ENCODE data around the gene TNFRSF18. TPM values are rescaled to one million over a fixed set of nuclear protein-coding genes. Genes with fewer than 3 reads are reported as not detected.

The TNFRSF18 gene
- total RNA-seq, 4 donors from 2014 or later, result 0.49 to 0.67 TPM; not detected in 2

GRCh38 chr1:1165900-1166421 is 40.4 kb downstream of the TNFRSF18 start:
- 80 to 83% methylated on average over 19 to 22 of the region's 23 CpGs for WGBS, 2 donors
- peaks cover 7 to 19% of the 10 kb centered on the region in 2 donors for H3K4me1 ChIP-seq
- H3K27me3 ChIP-seq, result no peaks in the 10 kb centered on the region
- no peak for DNase-seq
- no peak overlapping the region for H3K27ac ChIP-seq
- intact Hi-C loops (cut with DNase I), result no loop called here
- no peak overlapping the region for H3K4me3 ChIP-seq (replicated peaks in 1 of 3)
- no peak for TF ChIP-seq CTCF (IDR thresholded peaks at IDR 0.05)
- no peaks in the 10 kb centered on the region for H3K9me3 ChIP-seq
- no peaks in the 10 kb centered on the region for H3K36me3 ChIP-seq

- Histone ChIP-seq H3K36me3 (no peaks in the 10 kb centered on the region), H3K4me1 (peaks cover 7 to 19% of the 10 kb centered on the region in 2 donors), H3K4me3 (replicated peaks in 1 of 3) (no peak overlapping the region), H3K27me3 (no peaks in the 10 kb centered on the region), H3K27ac (no peak overlapping the region), H3K9me3 (no peaks in the 10 kb centered on the region)
- intact Hi-C loops (cut with DNase I), result no loop called here
- TF ChIP-seq CTCF (IDR thresholded peaks at IDR 0.05), result no peak
- TF ChIP-seq POLR2A (IDR thresholded peaks at IDR 0.05), result no peak
- 80 to 81% methylated on average over 4 of the region's 12 CpGs for WGBS, 2 donors
- DNase-seq, result no peak
Observed at GRCh38 chr1:1165485-1165884, 40.9 kb downstream of the TNFRSF18 start.

- TF ChIP-seq CTCF (IDR thresholded peaks at IDR 0.05) (no peak), POLR2A (IDR thresholded peaks at IDR 0.05) (no peak)
- H3K27ac ChIP-seq, result no peak overlapping the region
- peaks cover 7 to 19% of the 10 kb centered on the region in 2 donors for H3K4me1 ChIP-seq
- no peaks in the 10 kb centered on the region for H3K9me3 ChIP-seq
- H3K36me3 ChIP-seq, result no peaks in the 10 kb centered on the region
- peak overlapping the region in 1 of 3 donors; percentile 43 for H3K4me3 ChIP-seq (replicated peaks in 1 of 3)
- DNase-seq, result peak; percentile 19 to 43
- H3K27me3 ChIP-seq, result no peaks in the 10 kb centered on the region
- 70 to 74% methylated on average over 22 to 27 of the region's 48 CpGs for WGBS, 2 donors
- intact Hi-C loops (cut with DNase I), result no loop called here
Observed at GRCh38 chr1:1164701-1165451, 41.5 kb downstream of the TNFRSF18 start.

GRCh38 chr1:1164361-1164700 is 42.1 kb downstream of the TNFRSF18 start:
- peak overlapping the region in 1 of 3 donors; percentile 73 for H3K27ac ChIP-seq
- no peaks in the 10 kb centered on the region for H3K36me3 ChIP-seq
- TF ChIP-seq CTCF (IDR thresholded peaks at IDR 0.05), result no peak
- intact Hi-C loops (cut with DNase I), result no loop called here
- no peak for DNase-seq
- no peaks in the 10 kb centered on the region for H3K27me3 ChIP-seq
- peaks cover 7 to 19% of the 10 kb centered on the region in 2 donors for H3K4me1 ChIP-seq
- WGBS, 2 donors, result 52 to 59% methylated on average over 23 to 25 of the region's 26 CpGs
- peak overlapping the region in 1 of 3 donors; percentile 43 for H3K4me3 ChIP-seq (replicated peaks in 1 of 3)
- H3K9me3 ChIP-seq, result no peaks in the 10 kb centered on the region

- Histone ChIP-seq H3K4me3 (replicated peaks in 1 of 3) (peak overlapping the region in 1 of 3 donors; percentile 43), H3K4me1 (peaks cover 8 to 23% of the 10 kb centered on the region in 2 donors), H3K27me3 (no peaks in the 10 kb centered on the region), H3K9me3 (no peaks in the 10 kb centered on the region), H3K27ac (peak overlapping the region in 2 of 3 donors; percentile 28 to 73), H3K36me3 (no peaks in the 10 kb centered on the region)
- no peak for DNase-seq
- intact Hi-C loops (cut with DNase I), result no loop called here
- TF ChIP-seq POLR2A (IDR thresholded peaks at IDR 0.05) (no peak), CTCF (IDR thresholded peaks at IDR 0.05) (no peak)
- 75 to 80% methylated on average over 26 to 27 of the region's 33 CpGs for WGBS, 2 donors
Observed at GRCh38 chr1:1163538-1164070, 42.8 kb downstream of the TNFRSF18 start.

All from thyroid gland (tissue), 4 donors.